Adipose tissue (tissue), 3 donors: ENCODE results near the gene MEGF9. TPM values are rescaled to one million over a fixed set of nuclear protein-coding genes. Genes with fewer than 3 reads are reported as not detected.

Experiments
- H3K27ac ChIP-seq: one replicate; pipeline ENCODE4 v1.5.1; 2013; ENCODE audit warnings: low read depth, low read length
- WGBS, 3 donors: extraction: QIAGEN DNeasy Blood & Tissue Kit; methylation state at CpG; one replicate each; pipeline ENCODE4 v1.1.7; 2013; 5-methylcytosine and 5-hydroxymethylcytosine counted together
- polyA plus RNA-seq, 3 donors: library from polyadenylated mRNA; stranded (reverse); fragments of 200-250 nt; gene quantifications; one replicate each; pipeline ENCODE4 v1.2.3, GENCODE V29; 2013
- donor health status: healthy with polysubstance abuse.
- donor health status: Bipolar disorder and iron deficiency.
- donor health status: healthy.

MEGF9 gene
- polyA plus RNA-seq, 3 donors = 3.9 to 8.0 (median 7.0) TPM

DNA sequence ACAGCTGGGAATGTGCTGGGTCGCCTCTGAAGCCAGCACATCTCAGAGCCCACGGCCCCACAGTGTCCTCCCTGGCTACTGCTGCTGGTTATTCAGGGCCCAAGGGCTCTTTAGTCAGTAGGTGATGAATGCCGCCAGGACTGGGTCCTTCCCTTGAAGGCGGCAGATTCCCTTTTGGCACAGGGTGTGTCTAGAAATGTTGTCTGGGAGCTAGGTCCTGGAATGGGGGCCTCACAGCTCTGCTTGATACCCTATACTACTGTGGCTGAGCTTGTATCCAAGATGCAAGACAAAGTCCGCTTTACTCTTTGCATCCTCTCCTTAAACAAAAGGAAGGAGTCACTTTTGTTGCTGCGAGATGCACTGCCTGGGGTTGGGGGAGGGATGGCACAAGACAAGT lies 33.1 kb downstream of the MEGF9 start:
- WGBS, 3 donors = 92 to 98% (median 96%) methylated on average over 6 of the region's 6 CpGs
- no peak overlapping the region for H3K27ac ChIP-seq

DNA sequence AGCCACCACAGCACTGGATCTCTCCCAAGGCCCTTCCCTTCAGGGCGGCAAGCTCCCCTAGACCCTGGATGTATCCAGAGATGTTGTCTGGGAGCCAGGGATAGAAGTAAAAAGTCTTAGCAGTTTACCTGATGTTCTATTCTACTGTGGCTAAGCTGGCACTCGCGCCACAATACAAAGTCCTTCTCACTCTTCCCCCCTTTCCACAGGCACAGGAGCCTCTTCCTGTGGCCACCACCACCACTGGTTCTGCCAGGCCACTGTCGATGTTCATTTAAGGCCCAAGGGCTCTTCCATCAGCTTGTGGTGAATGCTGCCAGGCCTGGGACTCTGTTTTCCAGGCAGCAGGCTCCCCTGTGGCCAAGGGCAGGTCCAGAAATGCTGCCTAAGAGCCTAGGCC lies 33.7 kb downstream of the MEGF9 start:
- 85 to 96% (median 85%) methylated on average over 4 of the region's 4 CpGs for WGBS, 3 donors
- H3K27ac ChIP-seq = no peak overlapping the region

DNA sequence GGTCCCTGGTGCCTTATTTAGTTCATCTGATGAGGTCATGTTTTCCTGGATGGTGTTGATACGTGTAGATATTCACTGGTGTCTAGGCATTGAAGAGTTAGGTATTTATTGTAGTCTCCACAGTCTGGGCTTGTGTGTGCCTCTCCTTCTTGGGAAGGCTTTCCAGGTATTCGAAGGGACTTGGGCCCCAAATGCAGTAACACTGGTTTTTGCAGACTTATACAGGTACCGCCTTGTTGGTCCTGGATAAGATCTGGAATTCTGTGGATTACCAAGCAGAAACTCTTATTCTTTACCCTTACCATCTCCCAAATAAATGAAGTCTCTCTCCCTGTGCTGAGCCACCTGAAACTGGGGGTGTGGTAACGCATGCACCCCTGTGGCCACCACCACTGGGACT lies 34.1 kb downstream of the MEGF9 start:
- no peak overlapping the region for H3K27ac ChIP-seq
- WGBS, 3 donors = 87 to 97% (median 89%) methylated on average over 4 of the region's 4 CpGs

DNA sequence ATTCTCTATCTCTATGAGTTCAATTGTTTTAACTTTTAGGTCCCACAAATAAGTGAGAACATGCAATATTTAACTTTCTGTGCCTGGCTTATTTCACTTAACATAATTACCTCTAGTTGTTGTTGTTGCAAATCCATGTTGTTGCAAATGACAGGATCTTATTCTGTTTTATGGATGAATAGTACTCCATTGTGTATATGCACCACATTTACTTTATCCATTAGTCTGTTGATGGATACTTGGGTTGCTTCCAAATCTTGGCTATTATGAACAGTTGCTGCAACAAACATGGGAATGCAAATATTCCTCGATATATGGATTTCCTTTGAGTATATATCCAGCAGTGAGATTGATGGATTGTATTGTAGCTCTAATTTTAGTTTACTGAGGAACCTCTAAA lies 36.3 kb downstream of the MEGF9 start:
- H3K27ac ChIP-seq = no peak overlapping the region
- WGBS, 3 donors = 42 to 93% (median 71%) methylated on average over 1 of the region's 1 CpG

DNA sequence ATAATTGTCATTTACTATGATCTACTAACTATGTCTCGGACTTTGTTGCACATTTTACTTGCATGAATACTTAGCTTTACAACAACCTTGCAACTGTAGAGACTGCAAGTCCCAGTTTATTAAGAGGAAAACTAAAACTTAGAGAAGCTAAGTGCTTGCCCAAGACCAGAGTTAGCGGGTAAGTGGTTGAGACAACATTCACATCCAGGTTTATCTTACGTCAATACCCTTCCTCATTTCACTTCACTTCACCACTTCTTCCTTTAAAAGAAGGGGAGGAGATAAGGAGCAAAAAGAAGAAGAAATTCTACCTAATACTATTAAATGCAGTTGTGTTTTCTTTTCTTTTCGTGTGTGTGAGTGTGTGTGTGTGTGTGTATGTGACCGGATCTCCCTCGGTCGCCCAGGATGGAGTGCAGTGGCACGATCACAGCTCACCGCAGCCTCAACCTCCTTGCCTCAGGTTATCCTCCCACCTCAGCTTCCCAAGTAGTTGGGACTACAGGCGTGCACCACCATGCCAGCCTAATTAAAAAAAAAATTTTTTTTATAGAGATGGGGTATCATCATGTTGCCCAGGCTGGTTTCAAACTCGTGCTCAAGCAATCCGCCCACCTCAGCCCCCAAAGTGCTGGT lies 37.4 kb downstream of the MEGF9 start:
- no peak overlapping the region for H3K27ac ChIP-seq
- WGBS, 3 donors = 70 to 90% (median 78%) methylated on average over 12 of the region's 12 CpGs

DNA sequence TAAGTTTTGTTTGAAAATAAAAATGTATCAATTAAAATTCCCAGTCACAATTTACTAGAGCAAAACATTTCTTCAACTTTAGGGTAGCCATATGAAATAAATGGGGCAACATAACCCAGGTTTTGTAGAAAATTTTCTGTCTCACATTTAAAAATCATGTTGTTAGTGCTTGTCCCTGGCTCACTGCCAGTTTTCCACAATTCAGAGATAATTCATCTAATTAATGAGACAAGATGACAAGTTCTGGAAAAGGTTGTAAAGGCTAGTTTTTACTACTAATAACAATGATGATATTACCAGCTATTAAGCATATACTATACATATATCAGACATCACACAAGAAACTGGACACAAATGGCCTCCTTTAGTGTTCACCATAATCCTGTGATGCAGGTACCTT lies 45.9 kb downstream of the MEGF9 start:
- H3K27ac ChIP-seq = no peak overlapping the region

DNA sequence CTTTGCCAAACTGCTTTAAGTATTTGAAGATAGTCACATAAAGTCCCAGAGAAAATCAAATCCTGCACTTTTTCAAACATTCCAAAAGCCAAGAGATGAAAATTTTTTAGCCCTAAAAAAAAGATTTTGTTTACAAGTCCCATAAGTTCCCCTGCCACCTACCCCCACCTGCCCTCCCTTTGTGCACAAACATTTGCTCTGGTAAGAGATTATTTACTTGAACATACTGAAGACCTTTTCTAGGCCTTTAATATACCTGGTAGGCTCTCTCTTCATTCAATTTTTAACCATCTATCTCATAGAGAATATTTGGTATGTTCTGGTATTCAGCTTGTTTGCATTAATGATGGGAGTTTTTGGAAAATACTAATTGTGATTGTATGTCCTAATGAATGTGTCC lies 50.3 kb downstream of the MEGF9 start:
- no peak overlapping the region for H3K27ac ChIP-seq

DNA sequence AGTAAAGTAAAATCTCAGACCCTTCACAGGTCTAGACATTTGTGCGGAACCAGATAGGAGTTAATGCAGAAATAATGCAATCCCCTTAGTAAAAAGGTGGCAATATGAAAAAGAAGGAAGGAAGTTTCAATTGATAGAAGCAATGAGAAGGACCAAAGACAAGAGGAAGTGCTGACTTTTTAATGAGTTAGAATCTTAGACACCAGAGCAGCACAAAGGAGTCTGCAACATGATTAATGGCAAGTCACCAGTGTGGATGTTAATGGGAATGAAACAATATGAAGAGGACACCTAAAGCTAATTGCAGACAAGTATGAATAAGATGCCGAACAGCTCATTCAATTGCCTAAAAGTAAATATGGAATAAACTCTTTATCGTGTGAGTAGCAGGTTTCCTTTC lies 50.9 kb downstream of the MEGF9 start:
- no peak overlapping the region for H3K27ac ChIP-seq
- WGBS, 3 donors = 44 to 61% (median 56%) methylated on average over 3 of the region's 3 CpGs

DNA sequence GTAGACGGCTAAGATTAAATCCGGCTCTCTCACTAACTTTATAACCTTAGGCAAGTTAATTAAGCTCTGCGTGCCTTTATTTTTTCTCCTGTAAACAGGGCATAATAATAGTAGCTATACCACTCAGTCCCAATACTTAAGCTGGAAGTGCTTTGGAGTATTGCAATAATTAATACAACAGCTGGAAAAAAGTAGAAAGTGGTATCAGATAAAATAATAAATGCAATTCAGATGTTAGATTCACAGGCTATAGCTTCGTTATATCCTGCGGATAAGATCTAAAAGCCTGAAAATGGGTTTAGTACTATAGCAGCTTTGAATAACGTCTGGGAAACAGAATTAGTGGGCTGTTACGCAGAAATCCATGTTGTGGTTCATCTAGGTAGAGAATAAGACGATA lies 51.8 kb downstream of the MEGF9 start:
- no peak overlapping the region for H3K27ac ChIP-seq
- WGBS, 3 donors = 83 to 98% (median 94%) methylated on average over 8 of the region's 8 CpGs

DNA sequence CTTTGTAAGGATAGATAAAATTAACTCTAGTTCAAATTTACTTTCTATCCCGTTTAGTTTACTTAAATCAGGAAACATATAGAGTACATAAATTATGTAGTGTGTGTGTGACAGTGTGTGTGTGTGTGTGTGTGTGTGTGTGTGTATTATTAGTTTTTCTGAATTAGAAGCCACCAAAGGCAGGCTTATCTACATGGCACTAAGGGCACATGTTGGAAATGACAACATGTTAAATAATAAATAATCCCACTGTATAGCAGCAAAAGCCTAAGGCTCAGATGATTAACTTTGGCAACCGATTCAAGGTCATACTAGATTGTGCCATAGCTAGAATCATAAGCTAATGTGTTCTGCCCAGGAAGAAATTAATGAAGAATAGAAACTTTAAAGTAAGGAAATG lies 54.6 kb downstream of the MEGF9 start:
- whole genome bisulfite sequencing, 3 donors = 37 to 74% (median 60%) methylated on average over 2 of the region's 2 CpGs
- H3K27ac ChIP-seq = no peak overlapping the region

DNA sequence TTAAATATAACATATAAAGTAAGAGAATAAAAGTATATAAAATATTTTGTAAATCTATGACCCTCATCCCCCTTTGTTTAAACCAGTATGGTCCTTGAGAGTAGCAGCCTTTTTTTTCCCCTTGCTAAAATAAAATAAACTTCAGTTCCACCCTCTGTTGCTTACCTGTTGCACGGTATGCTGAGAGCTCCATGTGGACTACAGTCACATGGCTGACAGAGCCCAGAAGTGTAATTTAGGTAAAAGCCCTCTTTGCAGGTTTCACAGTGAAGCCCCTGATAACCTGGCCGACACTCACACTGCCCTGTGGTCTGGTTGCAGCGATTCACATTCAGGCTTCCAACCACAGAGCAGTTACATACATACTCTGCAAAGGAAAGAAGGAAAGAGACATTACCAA lies 55.1 kb downstream of the MEGF9 start:
- no peak overlapping the region for H3K27ac ChIP-seq
- WGBS, 3 donors = 27 to 67% (median 58%) methylated on average over 3 of the region's 3 CpGs

DNA sequence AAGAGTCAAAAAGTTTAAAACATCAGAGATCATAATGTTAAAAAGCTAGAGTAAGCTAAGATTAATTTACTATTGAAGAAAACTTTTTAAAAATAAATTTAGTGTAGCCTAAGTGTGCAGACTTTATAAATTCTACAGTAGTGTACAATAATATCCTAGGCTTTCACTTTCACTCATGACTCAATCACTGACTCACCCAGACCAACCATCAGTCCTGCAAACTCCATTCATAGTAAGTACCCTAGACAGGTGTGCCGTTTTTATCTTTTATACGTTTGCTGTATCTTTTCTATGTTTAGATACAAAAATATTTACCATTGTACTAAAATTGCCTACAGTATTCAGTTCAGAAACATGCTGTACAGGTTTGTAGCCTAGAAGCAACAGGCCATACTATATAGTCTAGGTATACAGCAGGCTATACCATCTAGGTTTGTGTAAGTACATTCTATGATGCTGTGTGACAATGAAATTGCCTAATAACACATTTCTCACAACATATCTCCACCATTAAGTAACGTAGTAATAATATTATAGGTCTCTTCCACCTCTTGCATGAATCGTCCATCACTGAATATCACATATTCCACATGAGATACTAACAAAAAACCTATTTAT lies 59.2 kb downstream of the MEGF9 start:
- WGBS, 3 donors = 60 to 86% (median 85%) methylated on average over 4 of the region's 4 CpGs

DNA sequence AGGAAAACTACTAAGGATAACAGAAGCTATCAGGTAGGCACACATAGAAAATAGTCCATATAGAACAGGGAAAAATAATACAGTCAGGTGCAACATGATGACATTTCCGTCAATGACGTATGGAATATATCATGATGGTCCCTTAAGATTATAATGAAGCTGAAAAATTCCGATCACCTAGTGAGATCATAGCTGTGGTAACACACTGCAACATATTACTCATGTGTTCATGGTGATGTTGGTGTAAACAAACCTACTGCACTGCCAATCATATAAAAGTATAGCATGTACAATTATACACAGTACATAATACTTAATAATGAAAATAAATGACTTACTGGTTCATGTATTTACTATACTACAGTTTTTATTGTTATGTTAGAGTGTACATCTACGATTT lies 60.0 kb downstream of the MEGF9 start:
- H3K27ac ChIP-seq = no peak overlapping the region
- 92 to 96% (median 95%) methylated on average over 4 of the region's 4 CpGs for WGBS, 3 donors

More for the DNA sequence above, 59.2 kb downstream of the MEGF9 start:
- H3K27ac ChIP-seq = no peak overlapping the region

DNA sequence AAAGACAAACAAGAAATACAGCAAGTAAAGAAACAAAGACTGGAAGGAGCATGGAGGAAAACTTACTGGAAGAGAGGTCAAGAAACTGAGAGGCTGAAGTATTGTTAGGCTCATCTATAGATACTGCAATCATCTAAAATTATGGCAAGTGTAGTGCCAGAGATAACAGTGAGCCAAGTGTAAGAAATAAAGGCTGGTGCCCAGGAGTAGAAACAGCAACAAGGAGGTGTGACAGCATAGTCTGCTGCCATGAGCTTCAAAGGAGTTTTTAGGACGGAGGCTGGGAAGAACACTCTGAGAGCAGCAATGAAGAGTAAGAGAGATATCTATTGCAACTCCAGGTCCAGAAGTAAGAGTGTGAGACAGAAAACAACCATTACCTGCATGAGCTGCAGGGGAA lies 60.5 kb downstream of the MEGF9 start:
- H3K27ac ChIP-seq = no peak overlapping the region
- WGBS, 3 donors = 73 to 92% (median 92%) methylated on average over 1 of the region's 1 CpG

DNA sequence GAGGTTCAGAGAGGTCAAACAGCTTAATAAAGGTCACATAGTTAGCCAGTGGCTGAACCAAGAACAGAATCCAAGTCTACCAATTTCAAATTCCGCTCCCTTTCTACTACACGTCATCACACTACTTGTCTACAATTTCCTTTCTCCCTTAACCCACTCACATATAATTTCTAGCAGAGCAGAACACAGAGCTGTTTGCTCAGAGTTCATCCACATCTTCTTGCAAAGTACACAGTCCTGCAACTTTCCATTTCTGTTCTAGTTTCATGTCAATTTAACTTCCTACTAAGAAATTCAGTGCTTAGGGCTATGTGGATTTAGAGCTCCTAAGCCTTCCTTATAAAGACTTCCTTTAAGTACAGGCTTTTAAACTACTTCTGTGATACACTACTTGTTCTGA lies 61.3 kb downstream of the MEGF9 start:
- 92 to 97% (median 93%) methylated on average over 2 of the region's 2 CpGs for WGBS, 3 donors
- H3K27ac ChIP-seq = no peak overlapping the region

DNA sequence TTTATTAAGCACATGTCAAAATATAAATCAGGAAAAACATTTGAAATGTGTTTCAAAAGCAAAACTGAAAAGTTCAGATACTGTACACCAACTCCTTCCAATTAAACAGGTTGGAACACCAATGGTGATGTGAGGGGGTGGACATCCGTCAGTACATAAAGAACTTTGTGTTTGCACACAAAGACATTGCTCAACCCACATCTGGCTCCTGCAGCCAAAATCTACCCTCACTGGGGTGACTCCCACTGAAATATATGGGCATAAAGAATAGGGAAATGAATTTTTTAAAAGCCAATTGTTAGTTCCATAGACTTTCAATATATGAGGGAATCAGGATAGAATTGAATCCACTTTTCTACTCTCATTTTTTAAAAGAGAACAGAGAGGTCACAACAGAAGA lies 63.9 kb downstream of the MEGF9 start:
- 59 to 61% (median 59%) methylated on average over 1 of the region's 1 CpG for WGBS, 3 donors
- H3K27ac ChIP-seq = no peak overlapping the region

DNA sequence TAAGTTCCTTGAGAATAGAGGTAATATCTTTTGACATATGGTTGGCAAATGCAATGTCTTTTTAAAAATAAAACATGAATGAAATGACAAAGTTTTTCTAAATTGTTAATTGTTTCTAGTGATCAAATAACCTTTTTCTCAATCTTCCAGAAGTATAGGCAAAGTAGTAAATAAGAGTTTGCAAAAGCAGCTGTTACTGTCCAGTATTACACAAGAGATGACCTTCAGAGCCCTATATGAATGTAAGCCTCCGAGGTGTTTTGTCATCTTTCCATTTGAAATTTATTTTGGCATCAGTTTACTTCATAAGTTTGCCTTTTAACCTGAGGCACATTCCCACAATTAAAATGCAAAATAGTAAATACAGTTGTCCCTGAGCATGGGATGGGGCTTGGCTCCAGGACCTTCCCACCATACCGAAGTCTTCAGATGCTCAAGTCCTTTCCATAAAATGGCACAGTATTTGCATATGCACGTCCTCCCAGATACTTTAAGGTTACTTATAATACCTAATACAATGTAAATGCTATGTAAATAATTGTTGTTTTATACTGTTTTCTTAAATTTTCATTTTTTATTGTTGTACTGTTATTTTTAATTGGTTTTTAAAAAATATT lies 65.6 kb downstream of the MEGF9 start:
- 70 to 85% (median 81%) methylated on average over 3 of the region's 3 CpGs for WGBS, 3 donors
- H3K27ac ChIP-seq = no peak overlapping the region

DNA sequence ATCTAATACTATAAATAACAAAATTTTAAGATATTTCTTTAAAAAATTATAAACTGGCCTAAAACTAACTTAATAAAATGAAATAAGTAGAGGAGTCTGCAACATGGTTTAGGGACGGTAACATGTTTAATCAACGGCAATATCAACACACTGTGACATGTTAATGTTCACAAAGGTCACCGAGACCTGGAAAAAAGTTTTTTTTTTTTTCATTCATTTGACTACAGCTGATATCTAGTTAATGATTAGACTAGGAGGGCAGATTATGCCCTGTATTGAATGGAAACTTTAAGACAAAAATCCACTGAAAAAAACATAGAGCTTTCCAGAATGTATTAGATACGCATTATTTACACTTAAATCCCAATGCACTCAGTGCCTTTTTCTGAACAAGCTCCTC lies 67.3 kb downstream of the MEGF9 start:
- 33 to 98% (median 92%) methylated on average over 4 of the region's 4 CpGs for WGBS, 3 donors
- no peak overlapping the region for H3K27ac ChIP-seq

DNA sequence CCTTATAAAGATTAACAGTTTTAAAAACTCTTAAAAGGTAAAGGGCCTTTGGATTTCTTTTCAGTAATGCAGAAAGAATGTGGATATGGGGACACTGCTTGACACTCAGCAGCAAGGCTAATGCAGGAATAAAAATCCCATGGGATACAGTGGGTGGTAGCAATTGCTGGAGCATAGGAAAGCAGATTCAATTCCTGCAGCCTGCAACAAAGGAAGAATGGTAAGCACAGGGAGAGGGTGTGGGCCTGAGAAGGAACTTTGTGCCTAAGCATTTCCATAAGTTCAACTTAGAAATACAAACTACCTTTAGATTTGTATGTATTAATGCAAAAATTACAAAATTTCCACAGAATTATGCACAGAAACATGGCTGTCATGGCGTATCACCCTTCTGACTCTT lies 68.5 kb downstream of the MEGF9 start:
- no peak overlapping the region for H3K27ac ChIP-seq
- 90 to 100% (median 100%) methylated on average over 1 of the region's 1 CpG for WGBS, 3 donors

DNA sequence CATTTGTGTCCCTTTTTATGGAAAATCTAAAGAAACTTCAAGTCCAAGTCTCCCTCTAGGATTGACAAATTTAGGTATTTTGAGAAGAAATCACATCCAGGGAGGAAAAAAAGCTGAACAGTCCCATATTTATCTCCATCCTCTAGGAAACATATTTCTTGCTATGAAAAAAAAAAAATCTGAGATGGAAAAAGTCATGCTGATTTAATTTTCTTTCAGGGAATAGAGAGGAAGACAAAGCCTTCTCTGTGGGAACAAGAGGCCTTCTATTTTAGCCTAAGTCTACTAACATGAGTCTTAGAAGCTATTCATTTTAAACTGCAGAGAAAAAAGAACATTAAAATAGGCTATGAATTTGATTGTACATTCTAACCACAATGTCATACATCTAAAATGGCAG lies 71.2 kb downstream of the MEGF9 start:
- H3K27ac ChIP-seq = no peak overlapping the region
